Measurements from ENCODE around the gene SRC. TPM values are rescaled to one million over a fixed set of nuclear protein-coding genes. Genes with fewer than 3 reads are reported as not detected.
"Not testable (repeated sequence)": the region's sequence is repeated elsewhere in the genome, so short reads cannot be mapped to it uniquely, and the experiment has no call there.

Gene SRC
- total RNA-seq, 1 donor from 2014 or later: 6.0 TPM

DNA sequence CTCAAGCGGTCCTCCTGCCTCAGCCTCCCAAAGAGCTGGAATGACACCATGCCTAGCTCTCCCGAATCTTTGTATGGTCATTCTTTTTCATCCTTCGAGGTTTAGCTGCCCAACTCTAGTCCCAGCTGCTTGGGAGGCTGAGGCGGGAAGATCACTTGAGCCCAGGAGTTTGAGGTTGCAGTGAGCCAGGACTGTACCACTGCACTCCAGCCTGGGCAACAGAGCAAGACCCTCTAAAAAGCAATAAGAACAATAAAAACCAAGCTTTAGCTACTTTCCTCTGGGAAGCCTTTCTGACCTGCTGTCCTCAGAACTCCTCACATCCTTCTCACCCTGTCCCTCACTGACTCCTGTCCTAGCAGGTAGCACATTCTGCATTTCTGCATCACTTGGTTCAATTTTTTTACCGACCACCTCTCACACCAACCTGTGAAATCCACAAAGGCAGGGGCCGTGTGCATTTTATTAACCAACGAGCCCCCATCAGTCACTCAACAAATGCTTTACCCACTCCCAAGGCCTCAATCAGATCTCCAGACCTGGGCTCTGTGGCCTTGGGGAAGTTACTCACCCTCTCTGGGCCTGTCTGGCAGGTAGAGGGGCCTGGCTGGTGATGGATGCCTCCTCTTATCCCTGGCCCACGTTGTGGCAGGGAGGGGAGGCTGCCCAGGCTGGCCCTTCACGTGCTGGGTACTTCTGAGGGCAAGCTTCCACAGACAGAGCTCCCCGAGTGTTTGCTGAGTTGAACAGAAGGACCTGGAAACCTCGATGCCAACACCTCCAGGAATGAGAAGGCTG is 14.7 kb upstream of the SRC start:
- ATAC-seq: no peak
- no peak for DNase-seq (ENCODE audit: missing footprints)
- intact Hi-C loops (cut with DNase I): no loop called here

- no peak for DNase-seq (ENCODE audit: missing footprints)
- intact Hi-C loops (cut with DNase I): no loop called here
- ATAC-seq: no peak
These were observed 12.7 kb upstream of the SRC start for GRCh38 chr20:37333130-37333847.

DNA sequence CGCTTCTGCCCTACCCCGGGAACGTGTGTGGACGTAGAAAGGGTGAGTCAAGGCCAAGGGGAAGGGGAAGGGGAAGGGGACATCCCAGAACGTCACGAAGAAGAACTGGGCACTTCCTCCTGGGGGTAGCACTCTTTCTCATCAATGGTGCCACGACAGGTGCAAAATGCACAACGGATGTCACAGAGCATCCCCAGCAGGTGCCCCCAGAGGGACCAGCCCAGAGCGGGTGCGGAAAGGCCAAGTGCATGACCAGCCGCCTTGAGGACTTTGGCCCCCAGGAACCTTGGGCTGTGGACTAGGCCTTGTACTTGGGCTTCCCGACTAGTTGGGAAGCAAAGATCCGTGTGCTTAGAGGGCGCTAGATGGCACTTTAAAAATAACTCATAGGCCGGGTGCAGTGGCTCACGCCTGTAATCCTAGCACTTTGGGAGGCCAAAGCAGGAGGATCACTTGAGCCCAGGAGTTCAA is 12.1 kb upstream of the SRC start:
- DNase-seq (ENCODE audit: missing footprints) (no peak), ATAC-seq (no peak)
- intact Hi-C loops (cut with DNase I): no loop called here

DNA sequence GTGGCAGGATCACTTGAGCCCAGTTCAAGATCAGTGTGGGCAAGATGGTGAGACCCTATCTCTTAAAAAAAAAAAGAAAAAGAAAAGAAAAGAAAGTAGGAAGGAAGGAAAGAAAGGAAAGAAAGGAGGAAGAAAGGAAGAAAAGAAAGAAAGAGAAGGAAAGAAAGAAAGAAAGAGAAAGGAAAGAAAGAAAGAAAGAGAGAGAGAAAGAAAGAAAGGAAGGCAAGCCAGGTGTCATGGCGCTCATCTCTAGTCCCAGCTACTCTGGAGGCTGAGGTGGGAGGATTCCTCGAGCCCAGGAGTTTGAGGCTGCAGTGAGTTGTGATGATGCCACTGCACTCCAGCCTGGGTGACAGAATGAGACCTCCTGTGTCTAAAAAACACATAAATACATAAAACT is 11.5 kb upstream of the SRC start:
- intact Hi-C loops (cut with DNase I): no loop called here
- DNase-seq (ENCODE audit: missing footprints): no peak

GRCh38 chr20:37335642-37336368 is 10.1 kb upstream of the SRC start:
- no peak for DNase-seq (ENCODE audit: missing footprints)
- intact Hi-C loops (cut with DNase I): loop anchor here (5.0 kb wide), 1 partner anchor 49 kb away; the partner anchor contains the start of gene MANBAL
- ATAC-seq: peak; percentile 7

More for the DNA sequence above, 11.5 kb upstream of the SRC start:
- no peak for ATAC-seq

GRCh38 chr20:37336369-37337207 is 9.4 kb upstream of the SRC start:
- peak; percentile 69 for ATAC-seq
- intact Hi-C loops (cut with DNase I): loop anchor here (5.0 kb wide), 1 partner anchor 49 kb away; the partner anchor contains the start of gene MANBAL
- no peak for DNase-seq (ENCODE audit: missing footprints)

- ATAC-seq: no peak
- DNase-seq (ENCODE audit: missing footprints): no peak
- intact Hi-C loops (cut with DNase I): loop anchor here (5.0 kb wide), 1 partner anchor 50 kb away; the partner anchor contains the start of gene MANBAL
These were observed 8.5 kb upstream of the SRC start for GRCh38 chr20:37337208-37337991.

DNA sequence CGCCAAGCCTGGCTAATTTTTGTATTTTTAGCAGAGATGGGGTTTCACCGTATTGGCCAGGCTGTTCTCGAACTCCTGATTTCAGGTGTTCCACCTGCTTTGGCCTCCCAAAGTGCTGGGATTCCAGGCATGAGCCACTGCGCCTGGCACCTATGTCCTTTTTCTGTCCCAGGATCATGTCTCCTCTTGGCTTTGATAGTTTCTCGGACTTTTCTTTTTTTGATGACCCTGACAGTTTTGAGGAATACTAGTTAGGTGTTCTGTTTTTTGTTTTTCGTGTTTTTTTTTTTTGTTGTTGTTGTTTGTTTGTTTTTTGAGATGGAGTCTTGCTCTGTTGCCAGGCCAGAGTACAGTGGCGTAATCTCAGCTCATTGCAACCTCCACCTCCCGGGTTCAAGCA is 7.6 kb upstream of the SRC start:
- ATAC-seq; DNase-seq (ENCODE audit: missing footprints): not testable (repeated sequence)
- intact Hi-C loops (cut with DNase I): loop anchor here (5.0 kb wide), 1 partner anchor 51 kb away; the partner anchor contains the start of gene MANBAL

GRCh38 chr20:37339208-37339607 is 6.7 kb upstream of the SRC start:
- intact Hi-C loops (cut with DNase I): loop anchor here (5.0 kb wide), 1 partner anchor 52 kb away; the partner anchor contains the start of gene MANBAL
- DNase-seq (ENCODE audit: missing footprints) (no peak), ATAC-seq (no peak)

DNA sequence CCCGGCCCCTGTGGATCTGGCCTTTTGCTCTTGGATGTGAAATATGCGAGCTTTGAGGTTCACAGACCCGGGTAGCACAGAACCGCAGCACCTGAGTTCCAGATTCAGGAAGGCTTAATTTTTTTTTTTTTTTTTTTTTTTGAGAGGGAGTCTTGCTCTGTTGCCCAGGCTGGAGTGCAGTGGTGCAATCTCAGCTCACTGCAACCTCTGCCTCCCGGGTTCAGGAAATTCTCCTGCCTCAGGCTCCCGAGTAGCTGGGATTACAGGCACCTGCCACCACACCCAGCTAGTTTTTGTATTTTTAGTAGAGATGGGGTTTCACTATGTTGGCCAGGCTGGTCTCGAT is 6.2 kb upstream of the SRC start:
- not testable (repeated sequence) for DNase-seq (ENCODE audit: missing footprints); ATAC-seq
- intact Hi-C loops (cut with DNase I): loop anchor here (5.0 kb wide), 1 partner anchor 52 kb away; the partner anchor contains the start of gene MANBAL

DNA sequence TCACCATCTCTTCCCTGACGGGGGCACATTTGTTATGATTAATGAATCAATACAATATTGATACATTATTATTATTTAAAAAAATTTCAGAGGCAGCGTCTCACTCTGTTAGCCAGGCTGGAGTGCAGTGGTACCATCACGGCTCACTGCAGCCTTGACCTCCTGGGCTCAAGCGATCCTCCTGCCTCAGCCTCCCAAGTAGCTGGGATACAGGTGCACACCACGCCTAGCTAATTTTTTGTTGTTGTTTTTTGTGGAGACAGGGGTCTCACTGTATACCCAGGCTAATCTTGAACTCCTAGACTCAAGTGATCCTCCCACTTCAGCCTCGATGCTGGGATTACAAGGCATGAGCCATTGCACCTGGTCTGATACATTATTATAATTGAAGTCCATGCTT is 4.9 kb upstream of the SRC start:
- no peak for ATAC-seq
- intact Hi-C loops (cut with DNase I): no loop called here
- DNase-seq (ENCODE audit: missing footprints): no peak

DNA sequence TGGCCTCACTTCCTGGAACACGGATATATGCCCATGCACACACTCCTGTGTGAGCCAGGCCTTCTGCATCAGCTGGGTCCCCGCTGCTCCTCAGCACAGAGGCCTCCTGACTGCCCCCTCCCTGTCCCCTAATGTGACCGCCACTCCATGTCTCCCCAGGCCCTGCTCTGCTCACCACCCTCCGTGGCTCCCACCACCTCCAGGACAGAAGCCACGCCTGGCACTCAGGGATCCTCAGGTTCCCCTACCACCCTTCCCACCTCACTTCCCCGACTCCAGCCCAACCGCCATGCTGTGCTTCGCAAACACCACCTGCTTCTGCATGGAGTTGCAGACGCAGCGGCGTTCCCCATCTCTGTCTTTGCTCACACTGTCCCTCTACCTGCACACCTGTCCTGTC is 4.3 kb upstream of the SRC start:
- no peak for ATAC-seq
- no peak for DNase-seq (ENCODE audit: missing footprints)
- intact Hi-C loops (cut with DNase I): no loop called here

- ATAC-seq (no peak), DNase-seq (ENCODE audit: missing footprints) (no peak)
- intact Hi-C loops (cut with DNase I): no loop called here
These were observed 3.4 kb upstream of the SRC start for GRCh38 chr20:37342231-37343177.

- intact Hi-C loops (cut with DNase I): no loop called here
- ATAC-seq: no peak
These were observed 2.5 kb upstream of the SRC start for GRCh38 chr20:37343212-37343993.

GRCh38 chr20:37343994-37344355 is 2.0 kb upstream of the SRC start:
- no peak for DNase-seq (ENCODE audit: missing footprints)
- intact Hi-C loops (cut with DNase I): no loop called here
- ATAC-seq: no peak

More at GRCh38 chr20:37343212-37343993, 2.5 kb upstream of the SRC start:
- no peak for DNase-seq (ENCODE audit: missing footprints)

Data from Right ventricle myocardium inferior (tissue), 1 donor.